H9 (cell line): ENCODE results near the gene DHRSX. TPM values are rescaled to one million over a fixed set of nuclear protein-coding genes. Genes with fewer than 3 reads are reported as not detected.

Experiments used
- DNase-seq: peaks from one replicate; pipeline ENCODE4 v3.0.0-alpha.2; 2017
- H2AFZ ChIP-seq: one replicate; pipeline ENCODE4 v1.6.1; 2013; ENCODE audit warnings: mild to moderate bottlenecking, low read length, control low read depth, moderate library complexity
- H2AK5ac ChIP-seq: 2 replicates; pipeline ENCODE4 v1.6.1; 2013; ENCODE audit warnings: low read length, control low read depth, mixed read lengths; ENCODE audit not compliant: insufficient read length
- H2BK120ac ChIP-seq: one replicate; pipeline ENCODE4 v1.6.1; 2013; ENCODE audit warnings: low read depth, mild to moderate bottlenecking, low read length, control low read depth, inconsistent platforms; ENCODE audit not compliant: poor library complexity, severe bottlenecking
- H2BK12ac ChIP-seq: 2 replicates; pipeline ENCODE4 v1.6.1; 2013; ENCODE audit warnings: low read length, control low read depth, mixed read lengths, low read depth; ENCODE audit not compliant: insufficient read length
- H2BK15ac ChIP-seq: 2 replicates; pipeline ENCODE4 v1.6.1; 2013; ENCODE audit warnings: low read depth, low read length, control low read depth
- H2BK20ac ChIP-seq: one replicate; pipeline ENCODE4 v1.6.1; 2013; ENCODE audit warnings: low read depth, mild to moderate bottlenecking, low read length, control low read depth, inconsistent platforms; ENCODE audit not compliant: poor library complexity, severe bottlenecking
- H2BK5ac ChIP-seq: 2 replicates; pipeline ENCODE4 v1.6.1; 2013; ENCODE audit warnings: low read length, control low read depth, mixed read lengths; ENCODE audit not compliant: insufficient read length
- H3K14ac ChIP-seq: 2 replicates; pipeline ENCODE4 v1.6.1; 2013; ENCODE audit warnings: low read length, control low read depth; ENCODE audit not compliant: insufficient read depth
- H3K18ac ChIP-seq: 2 replicates; pipeline ENCODE4 v1.6.1; 2013; ENCODE audit warnings: low read depth, mild to moderate bottlenecking, mixed read lengths, low read length, control low read depth; ENCODE audit not compliant: insufficient read length
- H3K23ac ChIP-seq: 2 replicates; pipeline ENCODE4 v1.6.1; 2013; ENCODE audit warnings: low read length, control low read depth, mixed read lengths, low read depth; ENCODE audit not compliant: insufficient read length
- H3K23me2 ChIP-seq: 2 replicates; pipeline ENCODE4 v1.6.1; 2013; ENCODE audit warnings: low read depth, mild to moderate bottlenecking, mixed read lengths, low read length, control low read depth; ENCODE audit not compliant: insufficient read length, poor library complexity, severe bottlenecking
- H3K27ac ChIP-seq: 2 replicates; pipeline ENCODE4 v1.5.1; 2013; ENCODE audit warnings: low read length, control low read depth, mixed read lengths, low read depth; ENCODE audit not compliant: insufficient read length
- H3K27me3 ChIP-seq: 2 replicates; pipeline ENCODE4 v1.6.1; 2013; ENCODE audit warnings: low read length, control low read depth, inconsistent platforms; ENCODE audit not compliant: insufficient read depth
- H3K4ac ChIP-seq: 2 replicates; pipeline ENCODE4 v1.6.1; 2013; ENCODE audit warnings: low read depth, mild to moderate bottlenecking, control low read depth, inconsistent platforms, low read length, moderate library complexity
- H3K4me1 ChIP-seq: 2 replicates; pipeline ENCODE4 v1.6.1; 2013; ENCODE audit warnings: low read length, control low read depth, inconsistent platforms; ENCODE audit not compliant: insufficient read depth
- H3K4me2 ChIP-seq: 2 replicates; pipeline ENCODE4 v1.6.1; 2013; ENCODE audit warnings: low read length, control low read depth, mixed read lengths; ENCODE audit not compliant: insufficient read length, insufficient read depth
- H3K56ac ChIP-seq: 2 replicates; pipeline ENCODE4 v1.6.1; 2013; ENCODE audit warnings: low read depth, mild to moderate bottlenecking, mixed read lengths, low read length, control low read depth; ENCODE audit not compliant: insufficient read length
- H3K79me1 ChIP-seq: 2 replicates; pipeline ENCODE4 v1.6.1; 2013; ENCODE audit warnings: low read depth, mild to moderate bottlenecking, moderate library complexity, low read length, control low read depth, inconsistent platforms; ENCODE audit not compliant: insufficient read depth, poor library complexity, severe bottlenecking
- H3K79me2 ChIP-seq: 2 replicates; pipeline ENCODE4 v1.6.1; 2013; ENCODE audit warnings: low read length, control low read depth, inconsistent platforms; ENCODE audit not compliant: insufficient read depth
- H3K9ac ChIP-seq: 2 replicates; pipeline ENCODE4 v1.6.1; 2013; ENCODE audit warnings: low read length, control low read depth, mixed read lengths; ENCODE audit not compliant: insufficient read length; ENCODE audit errors: extremely low read depth
- H3K9me3 ChIP-seq: one replicate; pipeline ENCODE4 v1.6.1; 2013; ENCODE audit warnings: low read depth, low read length, inconsistent platforms; ENCODE audit not compliant: control insufficient read depth
- H3T11ph ChIP-seq: one replicate; pipeline ENCODE4 v1.6.1; 2013; ENCODE audit warnings: mild to moderate bottlenecking, low read length, control low read depth, inconsistent platforms
- H4K20me1 ChIP-seq: one replicate; pipeline ENCODE4 v1.6.1; 2013; ENCODE audit not compliant: control insufficient read depth, insufficient read length, insufficient read depth
- H4K5ac ChIP-seq: 2 replicates; pipeline ENCODE4 v1.6.1; 2013; ENCODE audit warnings: low read depth, mild to moderate bottlenecking, mixed read lengths, low read length, control low read depth; ENCODE audit not compliant: insufficient read length
- H4K8ac ChIP-seq: replicated peaks from 2 replicates; pipeline ENCODE4 v1.6.1; 2013; ENCODE audit warnings: low read length, control low read depth, mixed read lengths, low read depth; ENCODE audit not compliant: insufficient read length
- H4K91ac ChIP-seq: 2 replicates; pipeline ENCODE4 v1.6.1; 2013; ENCODE audit warnings: low read depth, mild to moderate bottlenecking, moderate library complexity, mixed read lengths, low read length, control low read depth; ENCODE audit not compliant: insufficient read length
- H3K27ac Mint-ChIP-seq, 3 experiments: 2 replicates in 2 of 3; 3 replicates in 1 of 3; pipeline ENCODE4 v1.8.0; 2020 to 2021; ENCODE audit warnings: mixed read lengths in 3 of 3, mild to moderate bottlenecking in 1 of 3, moderate library complexity in 1 of 3
- H3K27me3 Mint-ChIP-seq: 2 replicates; pipeline ENCODE4 v1.8.0; 2021; ENCODE audit warnings: low read depth, mild to moderate bottlenecking, moderate library complexity, mixed read lengths
- H3K36me3 Mint-ChIP-seq, 3 experiments: 2 replicates in 2 of 3; 3 replicates in 1 of 3; pipeline ENCODE4 v1.8.0; 2020 to 2021; ENCODE audit warnings: low read depth in 3 of 3, mixed read lengths in 3 of 3; ENCODE audit not compliant: insufficient read depth in 1 of 3
- H3K4me1 Mint-ChIP-seq, 2 experiments: 2 replicates each; pipeline ENCODE4 v1.8.0; 2020; ENCODE audit warnings: mixed read lengths in 2 of 2
- H3K4me3 Mint-ChIP-seq, 2 experiments: 2 replicates in 1 of 2; 3 replicates in 1 of 2; pipeline ENCODE4 v1.8.0; 2020 to 2021; ENCODE audit warnings: mild to moderate bottlenecking in 2 of 2, mixed read lengths in 2 of 2, moderate library complexity in 1 of 2
- H3K9me3 Mint-ChIP-seq, 2 experiments: 2 replicates in 1 of 2; 3 replicates in 1 of 2; pipeline ENCODE4 v1.8.0; 2020; ENCODE audit warnings: mild to moderate bottlenecking in 2 of 2, mixed read lengths in 2 of 2, moderate library complexity in 1 of 2
- CTCF ChIP-seq: fragments of 200-600 bp; sonication (generic); conservative IDR thresholded peaks from 3 replicates; pipeline ENCODE4 v1.8.0; 2021; ENCODE audit warnings: antibody characterized with exemption, mild to moderate bottlenecking
- WGBS: extraction: QIAGEN DNeasy Blood & Tissue Kit; methylation state at CpG from one replicate; pipeline ENCODE4 v1.1.7; 2013; ENCODE audit warnings: missing lambda C conversion rate, low lambda C conversion rate, mixed read lengths; ENCODE audit not compliant: insufficient read length; ENCODE audit errors: extremely low coverage; 5-methylcytosine and 5-hydroxymethylcytosine counted together
- total RNA-seq: library from RNA; stranded (reverse); gene quantifications from 2 replicates; pipeline ENCODE4 v1.2.1, GENCODE V29; 2021

DHRSX gene
- total RNA-seq, 1 experiment from 2014 or later, result 44.0 TPM

- Mint-ChIP-seq H3K36me3 (peaks cover 12 to 22% (median 15%) of the 10 kb centered on the region in 3 experiments), H3K27me3 (no peaks in the 10 kb centered on the region; the same call in 1 of the 2 replicates), H3K4me3 (no peak overlapping the region), H3K9me3 (no peaks in the 10 kb centered on the region), H3K4me1 (peaks cover 28 to 34% of the 10 kb centered on the region in 2 experiments), H3K27ac (peak overlapping the region in 2 of 3 experiments; percentile 5 to 58; a peak in 2 of 7 replicates)
- Histone ChIP-seq H2AFZ (no peak overlapping the region), H4K20me1 (no peaks in the 10 kb centered on the region), H2AK5ac (no peak overlapping the region), H3K79me2 (no peaks in the 10 kb centered on the region), H3K23me2 (no peaks in the 10 kb centered on the region), H2BK12ac (no peak overlapping the region), H3K14ac (no peak overlapping the region), H3K9me3 (no peaks in the 10 kb centered on the region), H4K8ac (no peak overlapping the region), H2BK120ac (no peak overlapping the region), H3K4me1 (no peaks in the 10 kb centered on the region; the same call in 1 of the 2 replicates), H2BK20ac (no peak overlapping the region), H2BK15ac (no peak overlapping the region), H3K27ac (no peak overlapping the region), H3K4me2 (no peak overlapping the region), H4K5ac (no peak overlapping the region), H3K79me1 (no peaks in the 10 kb centered on the region), H2BK5ac (no peak overlapping the region), H3K4ac (no peak overlapping the region), H3K18ac (no peak overlapping the region), H3T11ph (no peak overlapping the region), H3K27me3 (no peaks in the 10 kb centered on the region), H4K91ac (no peak overlapping the region), H3K23ac (no peak overlapping the region), H3K9ac (no peak overlapping the region), H3K56ac (no peak overlapping the region)
- no peak for TF ChIP-seq CTCF
- DNase-seq, result no peak
- WGBS, result no CpG with 5 or more reads among the region's 12 CpGs
Measured at GRCh38 chrX:2243913-2244460, 256.8 kb downstream of the DHRSX start.
